H1 (cell line): Measurements from ENCODE around the gene ZNF804B. TPM values are rescaled to one million over a fixed set of nuclear protein-coding genes. Genes with fewer than 3 reads are reported as not detected.

Experiments used
- CTCF ChIA-PET: fragments of 300-600 bp; sonication (Branson Sonifier 250); formaldehyde crosslinking; loops from one replicate; lab custom pipeline; 2021; ENCODE audit not compliant: partially characterized antibody; lab: Charles Lee
- POLR2A ChIA-PET: fragments of 300-600 bp; sonication (Branson Sonifier 250); formaldehyde crosslinking; loops from one replicate; lab custom pipeline; 2021; ENCODE audit warnings: inconsistent platforms; ENCODE audit not compliant: partially characterized antibody; lab: Charles Lee
- DNase-seq, 2 experiments: peaks; one replicate each; pipeline versions ENCODE4 v3.0.0 to v3.0.0-alpha.2; 2010 to 2022; ENCODE audit warnings: low spot score in 2 of 2, low read depth in 1 of 2, mixed read lengths in 1 of 2
- FAIRE-seq: peaks from 2 replicates; lab custom pipeline; 2011; peaks lifted over from hg19 to GRCh38; lab: Jason Lieb, UNC
- H2AFZ ChIP-seq: 2 replicates; pipeline ENCODE4 v1.8.1; 2012; ENCODE audit warnings: low read length, inconsistent platforms
- H2AK5ac ChIP-seq: 2 replicates; pipeline ENCODE4 v1.6.1; 2013; ENCODE audit warnings: low read depth, low read length
- H2BK120ac ChIP-seq: replicated peaks from 2 replicates; pipeline ENCODE3; 2013; ENCODE audit warnings: low read depth, low read length, inconsistent platforms
- H2BK12ac ChIP-seq: 2 replicates; pipeline ENCODE4 v1.6.1; 2013; ENCODE audit warnings: low read depth, low read length
- H2BK15ac ChIP-seq: 2 replicates; pipeline ENCODE4 v1.6.1; 2013; ENCODE audit warnings: low read length
- H2BK20ac ChIP-seq: 2 replicates; pipeline ENCODE4 v1.6.1; 2013; ENCODE audit warnings: low read length
- H2BK5ac ChIP-seq: 2 replicates; pipeline ENCODE4 v1.6.1; 2013; ENCODE audit warnings: low read depth, low read length
- H3K14ac ChIP-seq: 2 replicates; pipeline ENCODE4 v1.6.1; 2013; ENCODE audit warnings: inconsistent platforms; ENCODE audit not compliant: insufficient read length
- H3K18ac ChIP-seq: 2 replicates; pipeline ENCODE4 v1.6.1; 2013; ENCODE audit warnings: low read length; ENCODE audit errors: extremely low read depth
- H3K23ac ChIP-seq: 2 replicates; pipeline ENCODE4 v1.6.1; 2013; ENCODE audit warnings: inconsistent platforms; ENCODE audit not compliant: insufficient read length
- H3K23me2 ChIP-seq: 2 replicates; pipeline ENCODE4 v1.6.1; 2013; ENCODE audit warnings: low read depth, low read length
- H3K27ac ChIP-seq: 2 replicates; pipeline ENCODE4 v1.6.1; 2011; ENCODE audit warnings: low read depth, low read length, inconsistent platforms
- H3K27me3 ChIP-seq, 4 experiments: replicated peaks in 1 of 4; 1 replicate in 1 of 4; 2 replicates in 3 of 4; pipeline versions ENCODE4 v1.6.1 to v1.8.1; 2011 to 2013; ENCODE audit warnings: low read length in 3 of 4, mild to moderate bottlenecking in 3 of 4, inconsistent platforms in 2 of 4, mixed read lengths in 2 of 4, moderate library complexity in 1 of 4; ENCODE audit not compliant: control insufficient read depth in 3 of 4, insufficient read depth in 3 of 4; ENCODE audit errors: extremely low read depth in 1 of 4
- H3K36me3 ChIP-seq, 4 experiments: 2 replicates each; pipeline versions ENCODE4 v1.6.1 to v1.8.1; 2011 to 2013; ENCODE audit warnings: mild to moderate bottlenecking in 4 of 4, low read length in 3 of 4, moderate library complexity in 2 of 4, control low read depth in 1 of 4, inconsistent platforms in 1 of 4; ENCODE audit not compliant: insufficient read depth in 4 of 4, control insufficient read depth in 2 of 4
- H3K4ac ChIP-seq: replicated peaks from 2 replicates; pipeline ENCODE3; 2013; ENCODE audit warnings: low read length, low read depth, mixed read lengths, inconsistent platforms; ENCODE audit not compliant: insufficient read length
- H3K4me1 ChIP-seq, 4 experiments: replicated peaks in 1 of 4; 1 replicate in 1 of 4; 2 replicates in 3 of 4; pipeline versions ENCODE4 v1.6.1 to v1.8.1; 2011 to 2013; ENCODE audit warnings: low read length in 3 of 4, inconsistent platforms in 2 of 4, mixed read lengths in 1 of 4; ENCODE audit not compliant: insufficient read depth in 4 of 4, control insufficient read depth in 3 of 4
- H3K4me2 ChIP-seq, 2 experiments: 2 replicates each; pipeline versions ENCODE4 v1.6.1 to v1.8.1; 2011 to 2013; ENCODE audit warnings: low read depth in 2 of 2, low read length in 2 of 2, control low read depth in 1 of 2, inconsistent platforms in 1 of 2, mild to moderate bottlenecking in 1 of 2; ENCODE audit not compliant: insufficient read depth in 1 of 2
- H3K4me3 ChIP-seq, 4 experiments: fragments of 200-600, 300-600 bp in 1 of 4; sonication (generic), shearing (Covaris generic), sonication (Bioruptor Twin) in 1 of 4; 2 replicates each; pipeline versions ENCODE4 v1.5.1 to v1.8.1; 2011 to 2016; ENCODE audit warnings: low read length in 4 of 4, low read depth in 3 of 4, control low read depth in 2 of 4, inconsistent platforms in 2 of 4, mild to moderate bottlenecking in 2 of 4, mixed read lengths in 1 of 4, moderate library complexity in 1 of 4; ENCODE audit not compliant: insufficient read depth in 2 of 4; ENCODE audit errors: extremely low read depth in 1 of 4
- H3K56ac ChIP-seq: replicated peaks from 2 replicates; pipeline ENCODE3; 2013; ENCODE audit warnings: low read depth, mild to moderate bottlenecking, mixed read lengths, low read length, inconsistent platforms; ENCODE audit not compliant: insufficient read length
- H3K79me1 ChIP-seq: 2 replicates; pipeline ENCODE4 v1.6.1; 2013; ENCODE audit warnings: low read depth, low read length, control low read depth
- H3K79me2 ChIP-seq, 2 experiments: 2 replicates each; pipeline versions ENCODE4 v1.6.1 to v1.8.1; 2012 to 2013; ENCODE audit warnings: low read length in 2 of 2, mild to moderate bottlenecking in 2 of 2, inconsistent platforms in 1 of 2; ENCODE audit not compliant: insufficient read depth in 2 of 2, control insufficient read depth in 1 of 2
- H3K9ac ChIP-seq, 4 experiments: replicated peaks in 1 of 4; 1 replicate in 1 of 4; 2 replicates in 3 of 4; pipeline versions ENCODE4 v1.6.1 to v1.8.1; 2011 to 2013; ENCODE audit warnings: low read depth in 3 of 4, low read length in 3 of 4, control low read depth in 2 of 4, mild to moderate bottlenecking in 2 of 4, moderate library complexity in 2 of 4, inconsistent platforms in 1 of 4; ENCODE audit errors: extremely low read depth in 1 of 4
- H3K9me3 ChIP-seq, 2 experiments: 2 replicates each; pipeline versions ENCODE4 v1.6.1 to v1.8.1; 2012 to 2013; ENCODE audit warnings: mild to moderate bottlenecking in 2 of 2, moderate library complexity in 2 of 2, control low read depth in 1 of 2, inconsistent platforms in 1 of 2, low read depth in 1 of 2, low read length in 1 of 2, mixed read lengths in 1 of 2; ENCODE audit not compliant: insufficient read depth in 2 of 2
- H4K20me1 ChIP-seq, 2 experiments: replicated peaks in 1 of 2; 2 replicates each; pipeline versions ENCODE3 to v1.8.1; 2011 to 2013; ENCODE audit warnings: inconsistent platforms in 2 of 2, low read length in 2 of 2, mild to moderate bottlenecking in 1 of 2; ENCODE audit not compliant: insufficient read depth in 2 of 2, control insufficient read depth in 1 of 2
- H4K5ac ChIP-seq: 2 replicates; pipeline ENCODE4 v1.6.1; 2013; ENCODE audit warnings: low read length, low read depth, mixed read lengths, inconsistent platforms; ENCODE audit not compliant: insufficient read length
- H4K8ac ChIP-seq: 2 replicates; pipeline ENCODE4 v1.8.0; 2013; ENCODE audit warnings: mild to moderate bottlenecking, moderate library complexity, low read length, inconsistent platforms; ENCODE audit not compliant: insufficient read depth; ENCODE audit errors: extremely low read depth
- H4K91ac ChIP-seq: replicated peaks from 2 replicates; pipeline ENCODE3; 2013; ENCODE audit warnings: low read length, mixed read lengths, inconsistent platforms; ENCODE audit not compliant: insufficient read length
- JUND ChIP-seq: IDR thresholded peaks from 2 replicates; pipeline ENCODE4 v1.6.1; 2011; ENCODE audit warnings: mild to moderate bottlenecking, improper control_type of control experiment, low read length
- KDM4A ChIP-seq: IDR thresholded peaks from one replicate; pipeline ENCODE4 v1.7.1; 2012; ENCODE audit warnings: low read depth, mild to moderate bottlenecking, moderate library complexity, low read length, inconsistent platforms; ENCODE audit not compliant: severe bottlenecking
- POLR2AphosphoS5 ChIP-seq: IDR thresholded peaks from 2 replicates; pipeline ENCODE4 v1.6.1; 2011; ENCODE audit warnings: low read depth, low read length
- RAD21 ChIP-seq, 2 experiments: IDR thresholded peaks in 1 of 2; conservative IDR thresholded peaks in 1 of 2; 2 replicates each; pipeline ENCODE4 v1.6.1; 2011; ENCODE audit warnings: low read depth in 2 of 2, low read length in 2 of 2, improper control_type of control experiment in 1 of 2, inconsistent platforms in 1 of 2, mild to moderate bottlenecking in 1 of 2, moderate library complexity in 1 of 2
- WGBS, 2 experiments: shearing (Covaris generic) in 1 of 2; methylation state at CpG; one replicate each; pipeline versions ENCODE4 v1.1.6 to v1.1.7; 2013 to 2015; ENCODE audit warnings: low lambda C conversion rate in 2 of 2, mixed read lengths in 2 of 2, inconsistent platforms in 1 of 2, low coverage in 1 of 2, missing lambda C conversion rate in 1 of 2; ENCODE audit not compliant: insufficient replicate concordance in 2 of 2, insufficient coverage in 1 of 2, insufficient read length in 1 of 2; ENCODE audit errors: extremely low coverage in 1 of 2, missing lambda C conversion rate in 1 of 2; 5-methylcytosine and 5-hydroxymethylcytosine counted together
- polyA plus RNA-seq, 7 experiments: library from polyadenylated mRNA; depleted of rRNA in 3 of 7; stranded (reverse) in 5 of 7; unstranded in 2 of 7; fragments of >200 nt in 5 of 7; fragments of 200-250 nt in 2 of 7; gene quantifications; 1 replicate in 5 of 7; 2 replicates in 1 of 7; 4 replicates in 1 of 7; pipeline versions ENCODE4 v1.2.1 to v1.2.3, GENCODE V29; 2011 to 2013; ENCODE audit warnings: missing spikeins in 2 of 7, mixed read lengths in 2 of 7
- total RNA-seq: library from RNA; stranded (reverse); fragmentation: NEBNext Ultra II Directional; extraction: Animal tissue kit (Norgen Biotek cat#: 25700); gene quantifications from 2 replicates; pipeline ENCODE4 v1.2.1, GENCODE V29; 2021
- TF ChIP-seq, protein P1 (sequence below), 3 experiments: IDR thresholded peaks; 1 replicate in 2 of 3; 2 replicates in 1 of 3; pipeline versions ENCODE4 v1.5.1 to v1.6.1; 2011; ENCODE audit warnings: low read length in 3 of 3, mild to moderate bottlenecking in 3 of 3, inconsistent platforms in 2 of 3, low read depth in 1 of 3, moderate library complexity in 1 of 3; ENCODE audit not compliant: insufficient read depth in 1 of 3; ENCODE audit errors: control extremely low read depth in 1 of 3

Gene ZNF804B
- total and polyA plus RNA-seq, 2 of the 8 experiments (the other 6 are each of a cell fraction or from before 2014, with no cell fraction given) = not detected

DNA sequence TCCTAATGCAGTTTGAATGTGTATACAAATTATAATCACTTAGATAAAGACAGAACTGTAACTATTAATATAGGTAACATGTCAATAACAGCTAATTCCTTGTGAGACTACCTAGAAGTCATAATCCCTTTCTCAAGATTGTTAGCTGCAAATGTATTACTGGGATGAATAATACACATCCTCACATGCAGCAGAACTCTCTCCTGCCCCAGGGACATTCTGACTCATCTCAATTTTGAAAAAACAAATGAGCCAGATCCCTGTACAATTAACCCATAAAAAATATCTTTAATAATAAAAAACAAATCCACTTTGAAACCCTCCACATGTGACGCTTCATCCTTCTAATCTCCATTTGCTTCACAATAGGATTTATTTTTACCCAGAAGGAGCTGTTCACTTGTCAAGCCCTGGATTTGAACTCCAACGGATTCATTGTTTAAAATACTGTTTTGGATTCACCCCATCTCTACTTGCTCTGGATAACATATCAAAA lies 464.4 kb downstream of the ZNF804B start:
- no peaks in the 10 kb centered on the region for H3K79me2 ChIP-seq
- no peak overlapping the region for H3K4me2 ChIP-seq
- ChIA-PET POLR2A (no interaction called here), CTCF (interaction anchor here (1.7 kb wide), 1 partner anchor 10 kb away, joined by 4 read pairs; no protein-coding TSS in a partner anchor)
- no peak overlapping the region for H4K8ac ChIP-seq
- H3K4me1 ChIP-seq = no peaks in the 10 kb centered on the region
- H3K4me3 ChIP-seq = no peak overlapping the region
- H3K36me3 ChIP-seq = no peaks in the 10 kb centered on the region
- no peak overlapping the region for H2BK5ac ChIP-seq
- H2BK15ac ChIP-seq = no peak overlapping the region
- H2AFZ ChIP-seq = no peak overlapping the region
- no peak overlapping the region for H3K18ac ChIP-seq
- H3K23me2 ChIP-seq = no peaks in the 10 kb centered on the region; the same call in 1 of the 2 replicates
- peaks cover 0 to 5% of the 10 kb centered on the region in 2 experiments; a peak in 1 of 4 replicates for H3K9me3 ChIP-seq
- no peak overlapping the region for H4K91ac ChIP-seq
- H3K14ac ChIP-seq = no peak overlapping the region
- H2AK5ac ChIP-seq = no peak overlapping the region
- H2BK20ac ChIP-seq = no peak overlapping the region
- H3K56ac ChIP-seq = no peak overlapping the region
- H4K20me1 ChIP-seq = no peaks in the 10 kb centered on the region
- no peak overlapping the region for H3K4ac ChIP-seq
- DNase-seq = no peak
- 87% methylated on average over 2 of the region's 2 CpGs; no CpG with 5 or more reads in 1 of the 2 experiments for WGBS, 2 experiments
- no peak overlapping the region for H2BK12ac ChIP-seq
- no peak overlapping the region for H3K9ac ChIP-seq
- no peaks in the 10 kb centered on the region for H3K27me3 ChIP-seq
- no peak overlapping the region for H3K23ac ChIP-seq
- FAIRE-seq = no peak
- H2BK120ac ChIP-seq = no peak overlapping the region
- H3K27ac ChIP-seq = no peak overlapping the region
- H4K5ac ChIP-seq = no peak overlapping the region
- H3K79me1 ChIP-seq = no peaks in the 10 kb centered on the region
- TF ChIP-seq POLR2AphosphoS5 (no peak), RAD21 (IDR thresholded peaks at IDR 0.05 in 1 of 2, conservative IDR thresholded peaks at IDR 0.05 in 1 of 2; ENCODE audit: low read depth in 2 of 2, low read length in 2 of 2) (no peak), KDM4A (no peak), JUND (no peak)
- TF ChIP-seq, protein P1, sequence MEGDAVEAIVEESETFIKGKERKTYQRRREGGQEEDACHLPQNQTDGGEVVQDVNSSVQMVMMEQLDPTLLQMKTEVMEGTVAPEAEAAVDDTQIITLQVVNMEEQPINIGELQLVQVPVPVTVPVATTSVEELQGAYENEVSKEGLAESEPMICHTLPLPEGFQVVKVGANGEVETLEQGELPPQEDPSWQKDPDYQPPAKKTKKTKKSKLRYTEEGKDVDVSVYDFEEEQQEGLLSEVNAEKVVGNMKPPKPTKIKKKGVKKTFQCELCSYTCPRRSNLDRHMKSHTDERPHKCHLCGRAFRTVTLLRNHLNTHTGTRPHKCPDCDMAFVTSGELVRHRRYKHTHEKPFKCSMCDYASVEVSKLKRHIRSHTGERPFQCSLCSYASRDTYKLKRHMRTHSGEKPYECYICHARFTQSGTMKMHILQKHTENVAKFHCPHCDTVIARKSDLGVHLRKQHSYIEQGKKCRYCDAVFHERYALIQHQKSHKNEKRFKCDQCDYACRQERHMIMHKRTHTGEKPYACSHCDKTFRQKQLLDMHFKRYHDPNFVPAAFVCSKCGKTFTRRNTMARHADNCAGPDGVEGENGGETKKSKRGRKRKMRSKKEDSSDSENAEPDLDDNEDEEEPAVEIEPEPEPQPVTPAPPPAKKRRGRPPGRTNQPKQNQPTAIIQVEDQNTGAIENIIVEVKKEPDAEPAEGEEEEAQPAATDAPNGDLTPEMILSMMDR (IDR thresholded peaks at IDR 0.05; ENCODE audit: control extremely low read depth in 1 of 3, insufficient read depth in 1 of 3, low read depth in 1 of 3, low read length in 3 of 3) = no peak
